Astrocyte (in vitro differentiated cells and primary cell): ENCODE data around the gene RNASEL. TPM values are rescaled to one million over a fixed set of nuclear protein-coding genes. Genes with fewer than 3 reads are reported as not detected.
"Not testable (repeated sequence)": the region's sequence is repeated elsewhere in the genome, so short reads cannot be mapped to it uniquely, and the experiment has no call there.

Experiments
- DNase-seq: peaks from one replicate; pipeline ENCODE4 v3.0.0-alpha.2; 2010; ENCODE audit warnings: low read depth
- FAIRE-seq: peaks from 2 replicates; lab custom pipeline; 2011; peaks lifted over from hg19 to GRCh38; lab: Jason Lieb, UNC
- H2AFZ ChIP-seq: 2 replicates; pipeline ENCODE4 v1.6.0; 2012; ENCODE audit warnings: low read depth, low read length, inconsistent platforms
- H3K27ac ChIP-seq: 2 replicates; pipeline ENCODE4 v1.5.1; 2011; ENCODE audit warnings: low read depth, low read length, inconsistent platforms
- H3K27me3 ChIP-seq: 2 replicates; pipeline ENCODE4 v1.6.0; 2011; ENCODE audit warnings: low read length, inconsistent platforms; ENCODE audit not compliant: insufficient read depth
- H3K36me3 ChIP-seq: 2 replicates; pipeline ENCODE4 v1.5.1; 2011; ENCODE audit warnings: low read length, inconsistent platforms; ENCODE audit not compliant: insufficient read depth
- H3K4me1 ChIP-seq: 2 replicates; pipeline ENCODE4 v1.5.1; 2011; ENCODE audit warnings: low read length, inconsistent platforms; ENCODE audit not compliant: insufficient read depth
- H3K4me2 ChIP-seq: 2 replicates; pipeline ENCODE4 v1.6.0; 2012; ENCODE audit warnings: low read length, inconsistent platforms
- H3K4me3 ChIP-seq: 2 replicates; pipeline ENCODE4 v1.5.1; 2011; ENCODE audit warnings: low read depth, mild to moderate bottlenecking, low read length, inconsistent platforms; ENCODE audit not compliant: insufficient read depth
- H3K79me2 ChIP-seq: 2 replicates; pipeline ENCODE4 v1.6.0; 2012; ENCODE audit warnings: mild to moderate bottlenecking, low read length, inconsistent platforms; ENCODE audit not compliant: insufficient read depth
- H3K9ac ChIP-seq: 2 replicates; pipeline ENCODE4 v1.6.0; 2012; ENCODE audit warnings: mild to moderate bottlenecking, low read length, inconsistent platforms
- H3K9me3 ChIP-seq: 2 replicates; pipeline ENCODE4 v1.5.1; 2012; ENCODE audit warnings: low read depth, mild to moderate bottlenecking, low read length, inconsistent platforms; ENCODE audit not compliant: insufficient read depth
- H4K20me1 ChIP-seq: 2 replicates; pipeline ENCODE4 v1.6.0; 2012; ENCODE audit warnings: low read length, inconsistent platforms; ENCODE audit not compliant: insufficient read depth
- H3K27ac Mint-ChIP-seq: one replicate; pipeline ENCODE4 v1.8.0; 2021; ENCODE audit warnings: mild to moderate bottlenecking, mixed read lengths; ENCODE audit not compliant: unreplicated experiment
- H3K27me3 Mint-ChIP-seq: one replicate; pipeline ENCODE4 v1.8.0; 2021; ENCODE audit warnings: low read depth, mixed read lengths; ENCODE audit not compliant: unreplicated experiment
- H3K36me3 Mint-ChIP-seq: one replicate; pipeline ENCODE4 v1.8.0; 2021; ENCODE audit warnings: low read depth, mixed read lengths; ENCODE audit not compliant: unreplicated experiment
- H3K4me1 Mint-ChIP-seq: one replicate; pipeline ENCODE4 v1.8.0; 2021; ENCODE audit warnings: low read depth, mixed read lengths; ENCODE audit not compliant: unreplicated experiment
- H3K4me3 Mint-ChIP-seq: one replicate; pipeline ENCODE4 v1.8.0; 2021; ENCODE audit warnings: mild to moderate bottlenecking, moderate library complexity, mixed read lengths; ENCODE audit not compliant: unreplicated experiment
- H3K9me3 Mint-ChIP-seq: one replicate; pipeline ENCODE4 v1.8.0; 2021; ENCODE audit warnings: mild to moderate bottlenecking, mixed read lengths; ENCODE audit not compliant: unreplicated experiment
- CTCF ChIP-seq: IDR thresholded peaks from 2 replicates; pipeline ENCODE4 v1.5.1; 2011; ENCODE audit warnings: low read depth, mild to moderate bottlenecking, inconsistent platforms, low read length, moderate library complexity; ENCODE audit not compliant: insufficient read depth
- EZH2 ChIP-seq: IDR thresholded peaks from 2 replicates; pipeline ENCODE4 v1.6.1; 2012; ENCODE audit warnings: mild to moderate bottlenecking, low read length, inconsistent platforms; ENCODE audit not compliant: insufficient read depth
- total RNA-seq: library from RNA; stranded (reverse); gene quantifications from 2 replicates; pipeline ENCODE4 v1.2.1, GENCODE V29; 2021

RNASEL gene
- total RNA-seq, 1 donor from 2014 or later, result 1.8 TPM

- DNase-seq (no peak), FAIRE-seq (no peak)
- no peak overlapping the region for H3K27ac Mint-ChIP-seq
- Histone ChIP-seq H4K20me1 (no peaks in the 10 kb centered on the region), H3K9ac (no peak overlapping the region), H3K4me3 (no peak overlapping the region), H3K4me2 (no peak overlapping the region), H3K27me3 (peaks cover 2% of the 10 kb centered on the region), H3K27ac (no peak overlapping the region), H3K36me3 (no peaks in the 10 kb centered on the region), H3K9me3 (no peaks in the 10 kb centered on the region), H3K79me2 (no peaks in the 10 kb centered on the region), H3K4me1 (no peaks in the 10 kb centered on the region), H2AFZ (no peak overlapping the region)
- peaks cover 23% of the 10 kb centered on the region for H3K4me1 Mint-ChIP-seq
- no peak overlapping the region for H3K4me3 Mint-ChIP-seq
- no peaks in the 10 kb centered on the region for H3K36me3 Mint-ChIP-seq
- peaks cover 3% of the 10 kb centered on the region for H3K9me3 Mint-ChIP-seq
- H3K27me3 Mint-ChIP-seq, result peaks cover 6% of the 10 kb centered on the region
- no peak for TF ChIP-seq EZH2
- TF ChIP-seq CTCF, result no peak
Observed at GRCh38 chr1:182633031-182633430, 44.0 kb upstream of the RNASEL start.

GRCh38 chr1:182632441-182632857 is 43.4 kb upstream of the RNASEL start:
- H3K27me3 ChIP-seq, H3K9me3 Mint-ChIP-seq, H3K27ac ChIP-seq, H3K4me3 ChIP-seq, H3K27ac Mint-ChIP-seq, H3K9me3 ChIP-seq, DNase-seq, H3K4me3 Mint-ChIP-seq, H3K79me2 ChIP-seq, H4K20me1 ChIP-seq, H3K4me1 ChIP-seq, H3K4me2 ChIP-seq, H3K36me3 ChIP-seq, H3K36me3 Mint-ChIP-seq, H3K9ac ChIP-seq, H3K27me3 Mint-ChIP-seq, FAIRE-seq, H2AFZ ChIP-seq: not testable (repeated sequence)
- peaks cover 23% of the 10 kb centered on the region for H3K4me1 Mint-ChIP-seq

GRCh38 chr1:182631954-182632353 is 42.9 kb upstream of the RNASEL start:
- no peak for TF ChIP-seq CTCF
- no peak for TF ChIP-seq EZH2
- Histone ChIP-seq H3K9ac (no peak overlapping the region), H3K79me2 (no peaks in the 10 kb centered on the region), H3K4me2 (no peak overlapping the region), H3K4me3 (no peak overlapping the region), H4K20me1 (no peaks in the 10 kb centered on the region), H3K9me3 (no peaks in the 10 kb centered on the region), H3K4me1 (no peaks in the 10 kb centered on the region), H3K27me3 (no peaks in the 10 kb centered on the region), H3K36me3 (no peaks in the 10 kb centered on the region), H2AFZ (no peak overlapping the region), H3K27ac (no peak overlapping the region)
- Mint-ChIP-seq H3K9me3 (no peaks in the 10 kb centered on the region), H3K27me3 (peaks cover 6% of the 10 kb centered on the region), H3K4me1 (peaks cover 24% of the 10 kb centered on the region), H3K27ac (no peak overlapping the region), H3K4me3 (no peak overlapping the region), H3K36me3 (no peaks in the 10 kb centered on the region)
- FAIRE-seq, result no peak
- no peak for DNase-seq
